WTC11 (cell line): ENCODE data around the gene NFATC3. TPM values are rescaled to one million over a fixed set of nuclear protein-coding genes. Genes with fewer than 3 reads are reported as not detected.

Experiments used
- ATAC-seq: fragments of 200-7000 bp; cut with Tn5 transposase; 2 replicates; pipeline ENCODE4 v1.10.0; 2021; ENCODE audit warnings: mild to moderate bottlenecking, moderate library complexity
- CTCF ChIA-PET: fragments of 300-600 bp; sonication (Branson Sonifier 250); formaldehyde crosslinking; loops from one replicate; lab custom pipeline; 2021; ENCODE audit warnings: antibody characterized with exemption; lab: Charles Lee
- POLR2A ChIA-PET: fragments of 350-600 bp; sonication (Branson Sonifier 250); formaldehyde crosslinking; loops from one replicate; lab custom pipeline; 2021; ENCODE audit warnings: antibody characterized with exemption; lab: Charles Lee
- DNase-seq: peaks from one replicate; pipeline ENCODE4 v3.0.0; 2021; ENCODE audit warnings: low spot score
- H3K27ac Mint-ChIP-seq: 2 replicates; pipeline ENCODE4 v1.8.0; 2021; ENCODE audit warnings: mixed read lengths
- H3K27me3 Mint-ChIP-seq: 2 replicates; pipeline ENCODE4 v1.8.0; 2021; ENCODE audit warnings: low read depth, mild to moderate bottlenecking, moderate library complexity, mixed read lengths
- H3K36me3 Mint-ChIP-seq: 2 replicates; pipeline ENCODE4 v1.8.0; 2021; ENCODE audit warnings: mixed read lengths
- H3K4me1 Mint-ChIP-seq: 2 replicates; pipeline ENCODE4 v1.8.0; 2022; ENCODE audit warnings: mixed read lengths
- H3K4me3 Mint-ChIP-seq: 2 replicates; pipeline ENCODE4 v1.8.0; 2021; ENCODE audit warnings: mild to moderate bottlenecking, moderate library complexity, mixed read lengths
- H3K9me3 Mint-ChIP-seq: 2 replicates; pipeline ENCODE4 v1.8.0; 2021; ENCODE audit warnings: mixed read lengths
- AR ChIP-seq: fragments of 250-450 bp; sonication (Bioruptor Pico); IDR thresholded peaks from 2 replicates; pipeline ENCODE4 v1.9.0; 2021; ENCODE audit warnings: mild to moderate bottlenecking
- ATF2 ChIP-seq: sonication (generic); formaldehyde crosslinking; IDR thresholded peaks from 2 replicates; pipeline ENCODE4 v1.8.1; 2022; ENCODE audit warnings: low read depth, missing genetic modification reagents, borderline replicate concordance
- CBFB ChIP-seq: sonication (generic); formaldehyde crosslinking; IDR thresholded peaks from 2 replicates; pipeline ENCODE4 v1.8.1; 2022; ENCODE audit warnings: mild to moderate bottlenecking, low read depth, missing genetic modification reagents
- CREB1 ChIP-seq: sonication (generic); formaldehyde crosslinking; IDR thresholded peaks from 2 replicates; pipeline ENCODE4 v1.8.0; 2023; ENCODE audit warnings: mild to moderate bottlenecking, missing genetic modification reagents
- CTCF ChIP-seq: fragments of 200-600 bp; IDR thresholded peaks from 2 replicates; pipeline ENCODE4 v1.8.0; 2022; ENCODE audit warnings: antibody characterized with exemption
- EMX1 ChIP-seq: fragments of 250-450 bp; sonication (Bioruptor Pico); IDR thresholded peaks from 2 replicates; pipeline ENCODE4 v1.8.0; 2021; ENCODE audit warnings: mild to moderate bottlenecking
- FOXP1 ChIP-seq: sonication (generic); formaldehyde crosslinking; IDR thresholded peaks from 2 replicates; pipeline ENCODE4 v1.8.0; 2022; ENCODE audit warnings: missing genetic modification reagents, mild to moderate bottlenecking, moderate library complexity, borderline replicate concordance
- IRF1 ChIP-seq: sonication (generic); formaldehyde crosslinking; IDR thresholded peaks from 2 replicates; pipeline ENCODE4 v1.8.0; 2023; ENCODE audit warnings: missing genetic modification reagents
- IRF2 ChIP-seq: sonication (generic); formaldehyde crosslinking; IDR thresholded peaks from 2 replicates; pipeline ENCODE4 v1.8.0; 2022; ENCODE audit warnings: low read depth, missing genetic modification reagents, borderline replicate concordance
- JAZF1 ChIP-seq: fragments of 250-450 bp; sonication (Bioruptor Pico); IDR thresholded peaks from 2 replicates; pipeline ENCODE4 v1.9.0; 2021; ENCODE audit warnings: moderate library complexity, mild to moderate bottlenecking, inconsistent platforms
- NFATC4 ChIP-seq: fragments of 250-450 bp; sonication (Bioruptor Pico); IDR thresholded peaks from 2 replicates; pipeline ENCODE4 v1.9.0; 2021; ENCODE audit warnings: mild to moderate bottlenecking
- NR1H2 ChIP-seq: sonication (generic); formaldehyde crosslinking; IDR thresholded peaks from 2 replicates; pipeline ENCODE4 v1.9.0; 2021; ENCODE audit warnings: mild to moderate bottlenecking, moderate library complexity, missing genetic modification reagents
- NR3C1 ChIP-seq: sonication (generic); formaldehyde crosslinking; conservative IDR thresholded peaks from 2 replicates; pipeline ENCODE4 v1.8.1; 2023; ENCODE audit warnings: low read depth, mild to moderate bottlenecking, missing genetic modification reagents
- PRDM15 ChIP-seq: sonication (generic); formaldehyde crosslinking; IDR thresholded peaks from 2 replicates; pipeline ENCODE4 v1.8.0; 2022; ENCODE audit warnings: missing genetic modification reagents
- PREB ChIP-seq: sonication (generic); formaldehyde crosslinking; IDR thresholded peaks from 2 replicates; pipeline ENCODE4 v1.8.1; 2022; ENCODE audit warnings: mild to moderate bottlenecking, missing genetic modification reagents, moderate library complexity, borderline replicate concordance
- SMAD3 ChIP-seq: sonication (generic); formaldehyde crosslinking; IDR thresholded peaks from 2 replicates; pipeline ENCODE4 v1.8.0; 2022; ENCODE audit warnings: missing genetic modification reagents, mild to moderate bottlenecking, borderline replicate concordance
- SMAD4 ChIP-seq: sonication (generic); formaldehyde crosslinking; IDR thresholded peaks from 2 replicates; pipeline ENCODE4 v1.8.0; 2022; ENCODE audit warnings: mild to moderate bottlenecking, missing genetic modification reagents
- TCF7 ChIP-seq: sonication (generic); formaldehyde crosslinking; IDR thresholded peaks from 2 replicates; pipeline ENCODE4 v1.8.0; 2022; ENCODE audit warnings: mild to moderate bottlenecking, low read depth, missing genetic modification reagents, moderate library complexity
- TEAD4 ChIP-seq: sonication (generic); formaldehyde crosslinking; IDR thresholded peaks from 2 replicates; pipeline ENCODE4 v1.8.0; 2022; ENCODE audit warnings: mild to moderate bottlenecking, missing genetic modification reagents
- ZNF121 ChIP-seq: sonication (generic); formaldehyde crosslinking; IDR thresholded peaks from 2 replicates; pipeline ENCODE4 v1.8.0; 2023; ENCODE audit warnings: missing genetic modification reagents
- ZNF423 ChIP-seq: fragments of 250-450 bp; sonication (Bioruptor Pico); IDR thresholded peaks from 2 replicates; pipeline ENCODE4 v2.1.2; 2022; ENCODE audit warnings: mild to moderate bottlenecking, moderate library complexity
- total RNA-seq: library from RNA; stranded (reverse); gene quantifications from 3 replicates; pipeline ENCODE4 v1.2.3, GENCODE V29; 2021

The NFATC3 gene
- total RNA-seq, 1 experiment from 2014 or later = 34.6 TPM

GRCh38 chr16:68073902-68074760 is 11.0 kb upstream of the NFATC3 start (continued):
- TF ChIP-seq CBFB (no peak), SMAD3 (no peak), TCF7 (CRISPR knock-in tag) (no peak), ZNF423 (CRISPR knock-in tag) (no peak), FOXP1 (CRISPR knock-in tag) (no peak), IRF2 (CRISPR knock-in tag) (no peak), EMX1 (CRISPR knock-in tag) (no peak), IRF1 (CRISPR knock-in tag) (no peak), PREB (no peak), ATF2 (CRISPR knock-in tag) (no peak), NFATC4 (CRISPR knock-in tag) (no peak)

- H3K27ac Mint-ChIP-seq = no peak overlapping the region
- no peaks in the 10 kb centered on the region for H3K4me1 Mint-ChIP-seq
- no peaks in the 10 kb centered on the region for H3K27me3 Mint-ChIP-seq
- CTCF ChIA-PET = no interaction called here
- DNase-seq (no peak), ATAC-seq (no peak)
- POLR2A ChIA-PET = no interaction called here
- no peak overlapping the region for H3K4me3 Mint-ChIP-seq
- H3K36me3 Mint-ChIP-seq = peaks cover 46% of the 10 kb centered on the region
- no peaks in the 10 kb centered on the region for H3K9me3 Mint-ChIP-seq
- no peak for TF ChIP-seq ZNF423 (CRISPR knock-in tag)
- TF ChIP-seq AR = no peak
- no peak for TF ChIP-seq NR3C1 (CRISPR knock-in tag)
- no peak for TF ChIP-seq CTCF
- TF ChIP-seq IRF1 (CRISPR knock-in tag) = no peak
- no peak for TF ChIP-seq CREB1
- no peak for TF ChIP-seq JAZF1 (CRISPR knock-in tag)
- no peak for TF ChIP-seq NR1H2
- TF ChIP-seq SMAD4 (CRISPR knock-in tag) = no peak
- no peak for TF ChIP-seq PRDM15 (CRISPR knock-in tag)
- no peak for TF ChIP-seq ZNF121
- TF ChIP-seq TEAD4 (CRISPR knock-in tag) = no peak
- TF ChIP-seq PREB = no peak
Observed at GRCh38 chr16:68074850-68075555, 10.2 kb upstream of the NFATC3 start.
